K562 (cell line): ENCODE measurements around the gene TET2. TPM values are rescaled to one million over a fixed set of nuclear protein-coding genes. Genes with fewer than 3 reads are reported as not detected.

Source experiments
- ATAC-seq: fragments of 200-7000 bp; cut with Tn5 transposase; 3 replicates; pipeline ENCODE4 v1.9.1; 2020; ENCODE audit warnings: moderate library complexity
- BruUV-seq: library from RNA; stranded (reverse); fragments of 400-500 nt; replicated peaks from 2 replicates; lab custom pipeline; 2021; lab: Mats Ljungman, UMichigan
- CTCF ChIA-PET: fragments of 300-600 bp; formaldehyde crosslinking; extraction: SDS; loops from one replicate; lab custom pipeline; 2021; ENCODE audit warnings: low intra/inter-chr PET ratio; lab: Yijun Ruan, JAX
- POLR2A ChIA-PET: fragments of 300-600, 350-650 bp; sonication (Branson Sonifier 250); formaldehyde crosslinking; extraction: SDS; loops from one replicate; lab custom pipeline; 2021; ENCODE audit warnings: antibody characterized with exemption, inconsistent platforms; lab: Yijun Ruan, JAX
- DNase-seq, 4 experiments: peaks; one replicate each; pipeline versions ENCODE4 v3.0.0 to v3.0.0-alpha.2; 2011 to 2018; ENCODE audit warnings: low spot score in 3 of 4, mixed read lengths in 3 of 4; ENCODE audit errors: extremely low read depth in 1 of 4
- FAIRE-seq: peaks from 2 replicates; lab custom pipeline; 2011; peaks lifted over from hg19 to GRCh38; lab: Jason Lieb, UNC
- H2AFZ ChIP-seq: 2 replicates; pipeline ENCODE4 v1.6.0; 2011; ENCODE audit warnings: low read depth, low read length, control low read depth, inconsistent platforms
- H3K27ac ChIP-seq: fragments of 200-600 bp; 3 replicates; pipeline ENCODE4 v1.8.0; 2011; ENCODE audit warnings: low read depth, mild to moderate bottlenecking, control low read depth, inconsistent platforms, low read length, moderate library complexity, mixed read lengths; ENCODE audit errors: extremely low read depth
- H3K27me3 ChIP-seq, 2 experiments: fragments of 300-600 bp in 1 of 2; 2 replicates in 1 of 2; 3 replicates in 1 of 2; pipeline versions ENCODE4 v1.6.0 to v1.8.0; 2011; ENCODE audit warnings: inconsistent platforms in 2 of 2, low read length in 2 of 2, mild to moderate bottlenecking in 1 of 2, mixed read lengths in 1 of 2, moderate library complexity in 1 of 2; ENCODE audit not compliant: control insufficient read depth in 2 of 2, insufficient read depth in 2 of 2
- H3K36me3 ChIP-seq: fragments of 300-600 bp; 3 replicates; pipeline ENCODE4 v1.8.0; 2011; ENCODE audit warnings: mild to moderate bottlenecking, low read length, inconsistent platforms; ENCODE audit not compliant: control insufficient read depth, insufficient read depth
- H3K4me1 ChIP-seq, 2 experiments: fragments of 200-600 bp in 1 of 2; replicated peaks in 1 of 2; 2 replicates in 1 of 2; 3 replicates in 1 of 2; pipeline versions ENCODE4 v1.5.1 to v1.8.0; 2011; ENCODE audit warnings: inconsistent platforms in 2 of 2, low read length in 2 of 2, mild to moderate bottlenecking in 1 of 2, mixed read lengths in 1 of 2, moderate library complexity in 1 of 2; ENCODE audit not compliant: control insufficient read depth in 2 of 2, insufficient read depth in 2 of 2
- H3K4me2 ChIP-seq: 2 replicates; pipeline ENCODE4 v1.6.1; 2011; ENCODE audit warnings: low read length, control low read depth, inconsistent platforms, mixed read lengths; ENCODE audit not compliant: insufficient read depth
- H3K4me3 ChIP-seq: fragments of 200-600 bp; sonication (generic), shearing (Covaris generic); 2 replicates; pipeline ENCODE4 v1.5.1; 2016; ENCODE audit warnings: control low read depth, inconsistent platforms
- H3K79me2 ChIP-seq: fragments of 200-600 bp; 3 replicates; pipeline ENCODE4 v1.8.0; 2011; ENCODE audit warnings: low read length, inconsistent platforms; ENCODE audit not compliant: control insufficient read depth, insufficient read depth
- H3K9ac ChIP-seq, 2 experiments: 2 replicates each; pipeline versions ENCODE4 v1.6.0 to v1.6.1; 2011; ENCODE audit warnings: low read depth in 2 of 2, low read length in 2 of 2, control low read depth in 1 of 2, inconsistent platforms in 1 of 2, mild to moderate bottlenecking in 1 of 2, mixed read lengths in 1 of 2; ENCODE audit not compliant: insufficient read depth in 1 of 2
- H3K9me1 ChIP-seq: one replicate; pipeline ENCODE4 v1.6.0; 2011; ENCODE audit warnings: inconsistent platforms, mild to moderate bottlenecking, low read length, moderate library complexity; ENCODE audit not compliant: control insufficient read depth, insufficient read depth
- H3K9me3 ChIP-seq: replicated peaks from 2 replicates; pipeline ENCODE4 v1.5.1; 2011; ENCODE audit warnings: low read depth, low read length, inconsistent platforms; ENCODE audit not compliant: control insufficient read depth, insufficient read depth
- H4K20me1 ChIP-seq: replicated peaks from 2 replicates; pipeline ENCODE4 v1.6.1; 2011; ENCODE audit warnings: low read length, inconsistent platforms, mixed read lengths; ENCODE audit not compliant: control insufficient read depth, insufficient read depth
- BACH1 ChIP-seq: fragments of 200-800 bp; sonication (Bioruptor generic); IDR thresholded peaks from 2 replicates; pipeline ENCODE4 v1.6.1; 2016; ENCODE audit warnings: missing genetic modification characterization, missing compliant biosample characterization
- ESRRB ChIP-seq: fragments of 250-450 bp; sonication (Bioruptor Pico); IDR thresholded peaks from 2 replicates; pipeline ENCODE4 v1.5.0; 2020; ENCODE audit warnings: mild to moderate bottlenecking, moderate library complexity, borderline replicate concordance
- FOXP4 ChIP-seq: sonication (generic); formaldehyde crosslinking; IDR thresholded peaks from 2 replicates; pipeline ENCODE4 v1.8.0; 2022; ENCODE audit warnings: mild to moderate bottlenecking, missing genetic modification reagents, borderline replicate concordance
- GABPA ChIP-seq: fragments of 200-800 bp; sonication (Bioruptor generic); conservative IDR thresholded peaks from 2 replicates; pipeline ENCODE4 v1.6.1; 2016; ENCODE audit warnings: low read depth, missing genetic modification characterization, missing compliant biosample characterization
- LCOR ChIP-seq: sonication (generic); formaldehyde crosslinking; IDR thresholded peaks from 2 replicates; pipeline ENCODE4 v1.8.0; 2022; ENCODE audit warnings: mild to moderate bottlenecking, missing genetic modification reagents
- NFIX ChIP-seq: fragments of 250-450 bp; sonication (Bioruptor Pico); IDR thresholded peaks from 2 replicates; pipeline ENCODE4 v1.4.0; 2020; ENCODE audit warnings: low read depth, mild to moderate bottlenecking, moderate library complexity
- NFRKB ChIP-seq: fragments of 450-650 bp; IDR thresholded peaks from 2 replicates; pipeline ENCODE4 v1.6.1; 2016; ENCODE audit warnings: low read depth
- NR2C1 ChIP-seq, 2 experiments: fragments of 450-650 bp; IDR thresholded peaks; 2 replicates each; pipeline ENCODE4 v1.6.1; 2017; ENCODE audit warnings: mild to moderate bottlenecking in 2 of 2, antibody characterized with exemption in 1 of 2, inconsistent platforms in 1 of 2, missing compliant biosample characterization in 1 of 2, missing genetic modification characterization in 1 of 2
- POLR2G ChIP-seq: fragments of 200-400 bp; formaldehyde crosslinking; IDR thresholded peaks from 2 replicates; pipeline ENCODE4 v1.6.1; 2017; ENCODE audit warnings: low read depth, mild to moderate bottlenecking, antibody characterized with exemption, low read length, moderate library complexity
- SUPT5H ChIP-seq: fragments of 450-650 bp; IDR thresholded peaks from 2 replicates; pipeline ENCODE4 v1.6.1; 2016
- ZKSCAN3 ChIP-seq: fragments of 250-450 bp; sonication (Bioruptor Pico); IDR thresholded peaks from 2 replicates; pipeline ENCODE4 v1.4.0; 2020
- ZNF133 ChIP-seq: fragments of 250-450 bp; sonication (Bioruptor Pico); IDR thresholded peaks from 2 replicates; pipeline ENCODE4 v1.4.0; 2020; ENCODE audit warnings: mild to moderate bottlenecking
- ZNF134 ChIP-seq: fragments of 250-450 bp; sonication (Bioruptor Pico); conservative IDR thresholded peaks from 2 replicates; pipeline ENCODE4 v1.4.0; 2020
- ZNF354B ChIP-seq: fragments of 250-450 bp; sonication (Bioruptor Pico); IDR thresholded peaks from 2 replicates; pipeline ENCODE4 v1.4.0; 2020
- ZNF785 ChIP-seq: fragments of 250-450 bp; sonication (Bioruptor Pico); IDR thresholded peaks from 2 replicates; pipeline ENCODE4 v1.4.0; 2020; ENCODE audit warnings: mild to moderate bottlenecking
- WGBS: fragments of 100-300 bp; shearing (Covaris generic); methylation state at CpG from one replicate; pipeline ENCODE4 v1.1.6; 2016; ENCODE audit warnings: low coverage, mixed read lengths; ENCODE audit not compliant: insufficient coverage; ENCODE audit errors: missing lambda C conversion rate; 5-methylcytosine and 5-hydroxymethylcytosine counted together
- in situ Hi-C: fragments of 300-500 bp; cut with MboI; formaldehyde crosslinking; loops from 4 replicates; pipeline ENCODE4 v1.15.0; 2018; ENCODE audit warnings: inconsistent platforms, mixed read lengths
- intact Hi-C: fragments of 100-400 bp; cut with micrococcal nuclease; formaldehyde crosslinking; loops from 2 replicates; pipeline ENCODE4 v1.14.2; 2022
- polyA plus RNA-seq, 8 experiments: library from polyadenylated mRNA; depleted of rRNA in 4 of 8; stranded (reverse) in 5 of 8; unstranded in 3 of 8; fragments of >200 nt; fragmentation: Nextera tagmentation in 2 of 8; fragmentation: Illumina TruSeq in 1 of 8; extraction: Ambion mirVana in 2 of 8; extraction: Trizol in 1 of 8; gene quantifications; 2 replicates each; pipeline versions ENCODE4 v1.2.1 to v1.2.3, GENCODE V29; 2011 to 2014; ENCODE audit warnings: inconsistent platforms in 1 of 8, missing spikeins in 1 of 8
- total RNA-seq, 7 experiments: library from RNA; depleted of rRNA in 6 of 7; stranded (reverse); fragments of >200 nt in 6 of 7; fragmentation: Illumina TruSeq in 2 of 7; extraction: Trizol in 2 of 7; gene quantifications; 2 replicates each; pipeline versions ENCODE4 v1.2.1 to v1.2.3, GENCODE V29; 2011 to 2021; ENCODE audit warnings: low replicate concordance in 1 of 7
- TF ChIP-seq, protein P1 (sequence below): fragments of 250-450 bp; sonication (Bioruptor Pico); IDR thresholded peaks from 2 replicates; pipeline ENCODE4 v1.4.0; 2020; ENCODE audit warnings: mild to moderate bottlenecking
- TF ChIP-seq, protein P2 (sequence below): fragments of 250-450 bp; sonication (Bioruptor Pico); IDR thresholded peaks from 2 replicates; pipeline ENCODE4 v1.5.0; 2020; ENCODE audit warnings: mild to moderate bottlenecking, borderline replicate concordance
- TF ChIP-seq, protein P3 (sequence below): fragments of 450-650 bp; formaldehyde crosslinking; IDR thresholded peaks from 2 replicates; pipeline ENCODE4 v1.4.0; 2022; ENCODE audit warnings: mild to moderate bottlenecking, moderate library complexity

Gene TET2
- total and polyA plus RNA-seq, 9 of the 15 experiments (the other 6 are each of a cell fraction or from before 2014, with no cell fraction given), result 0.80 to 11.1 (median 4.9) TPM

GRCh38 chr4:105318486-105318885 lies 171.8 kb downstream of the TET2 start:
- Histone ChIP-seq H2AFZ (no peak overlapping the region), H4K20me1 (no peaks in the 10 kb centered on the region), H3K27me3 (no peaks in the 10 kb centered on the region), H3K36me3 (no peaks in the 10 kb centered on the region), H3K9me3 (no peaks in the 10 kb centered on the region), H3K4me2 (no peak overlapping the region), H3K4me3 (no peak overlapping the region), H3K9me1 (no peaks in the 10 kb centered on the region), H3K27ac (no peak overlapping the region), H3K9ac (no peak overlapping the region), H3K4me1 (no peaks in the 10 kb centered on the region), H3K79me2 (no peaks in the 10 kb centered on the region)
- in situ Hi-C loops (no loop called here), intact Hi-C loops (no loop called here)
- ChIA-PET POLR2A (no interaction called here), CTCF (no interaction called here)
- ATAC-seq (no peak), DNase-seq (no peak), FAIRE-seq (no peak)
- no TSS peak for BruUV-seq
- WGBS, result 0% methylated on average over 1 of the region's 1 CpG
- TF ChIP-seq ZNF785 (CRISPR knock-in tag), result no peak
- TF ChIP-seq LCOR (CRISPR knock-in tag), result no peak
- TF ChIP-seq ZKSCAN3 (CRISPR knock-in tag), result no peak
- TF ChIP-seq, protein P1, sequence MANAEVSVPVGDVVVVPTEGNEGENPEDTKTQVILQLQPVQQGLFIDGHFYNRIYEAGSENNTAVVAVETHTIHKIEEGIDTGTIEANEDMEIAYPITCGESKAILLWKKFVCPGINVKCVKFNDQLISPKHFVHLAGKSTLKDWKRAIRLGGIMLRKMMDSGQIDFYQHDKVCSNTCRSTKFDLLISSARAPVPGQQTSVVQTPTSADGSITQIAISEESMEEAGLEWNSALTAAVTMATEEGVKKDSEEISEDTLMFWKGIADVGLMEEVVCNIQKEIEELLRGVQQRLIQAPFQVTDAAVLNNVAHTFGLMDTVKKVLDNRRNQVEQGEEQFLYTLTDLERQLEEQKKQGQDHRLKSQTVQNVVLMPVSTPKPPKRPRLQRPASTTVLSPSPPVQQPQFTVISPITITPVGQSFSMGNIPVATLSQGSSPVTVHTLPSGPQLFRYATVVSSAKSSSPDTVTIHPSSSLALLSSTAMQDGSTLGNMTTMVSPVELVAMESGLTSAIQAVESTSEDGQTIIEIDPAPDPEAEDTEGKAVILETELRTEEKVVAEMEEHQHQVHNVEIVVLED (CRISPR knock-in tag), result no peak
- no peak for TF ChIP-seq FOXP4 (CRISPR knock-in tag)
- TF ChIP-seq ESRRB (CRISPR knock-in tag), result no peak
- no peak for TF ChIP-seq SUPT5H
- TF ChIP-seq NFRKB, result no peak
- TF ChIP-seq GABPA (tag), result no peak
- no peak for TF ChIP-seq ZNF134
- no peak for TF ChIP-seq NFIX (CRISPR knock-in tag)
- no peak for TF ChIP-seq BACH1 (tag)
- TF ChIP-seq, protein P2, sequence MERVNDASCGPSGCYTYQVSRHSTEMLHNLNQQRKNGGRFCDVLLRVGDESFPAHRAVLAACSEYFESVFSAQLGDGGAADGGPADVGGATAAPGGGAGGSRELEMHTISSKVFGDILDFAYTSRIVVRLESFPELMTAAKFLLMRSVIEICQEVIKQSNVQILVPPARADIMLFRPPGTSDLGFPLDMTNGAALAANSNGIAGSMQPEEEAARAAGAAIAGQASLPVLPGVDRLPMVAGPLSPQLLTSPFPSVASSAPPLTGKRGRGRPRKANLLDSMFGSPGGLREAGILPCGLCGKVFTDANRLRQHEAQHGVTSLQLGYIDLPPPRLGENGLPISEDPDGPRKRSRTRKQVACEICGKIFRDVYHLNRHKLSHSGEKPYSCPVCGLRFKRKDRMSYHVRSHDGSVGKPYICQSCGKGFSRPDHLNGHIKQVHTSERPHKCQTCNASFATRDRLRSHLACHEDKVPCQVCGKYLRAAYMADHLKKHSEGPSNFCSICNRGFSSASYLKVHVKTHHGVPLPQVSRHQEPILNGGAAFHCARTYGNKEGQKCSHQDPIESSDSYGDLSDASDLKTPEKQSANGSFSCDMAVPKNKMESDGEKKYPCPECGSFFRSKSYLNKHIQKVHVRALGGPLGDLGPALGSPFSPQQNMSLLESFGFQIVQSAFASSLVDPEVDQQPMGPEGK, result no peak
- no peak for TF ChIP-seq POLR2G
- TF ChIP-seq ZNF133 (CRISPR knock-in tag), result no peak
- no peak for TF ChIP-seq NR2C1 (IDR thresholded peaks at IDR 0.05)
- TF ChIP-seq NR2C1 (tag; IDR thresholded peaks at IDR 0.05), result no peak
- no peak for TF ChIP-seq ZNF354B
- TF ChIP-seq, protein P3, sequence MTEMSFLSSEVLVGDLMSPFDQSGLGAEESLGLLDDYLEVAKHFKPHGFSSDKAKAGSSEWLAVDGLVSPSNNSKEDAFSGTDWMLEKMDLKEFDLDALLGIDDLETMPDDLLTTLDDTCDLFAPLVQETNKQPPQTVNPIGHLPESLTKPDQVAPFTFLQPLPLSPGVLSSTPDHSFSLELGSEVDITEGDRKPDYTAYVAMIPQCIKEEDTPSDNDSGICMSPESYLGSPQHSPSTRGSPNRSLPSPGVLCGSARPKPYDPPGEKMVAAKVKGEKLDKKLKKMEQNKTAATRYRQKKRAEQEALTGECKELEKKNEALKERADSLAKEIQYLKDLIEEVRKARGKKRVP, result no peak
